ENCODE measurements around the gene BRD4.

The BRD4 gene

DNA sequence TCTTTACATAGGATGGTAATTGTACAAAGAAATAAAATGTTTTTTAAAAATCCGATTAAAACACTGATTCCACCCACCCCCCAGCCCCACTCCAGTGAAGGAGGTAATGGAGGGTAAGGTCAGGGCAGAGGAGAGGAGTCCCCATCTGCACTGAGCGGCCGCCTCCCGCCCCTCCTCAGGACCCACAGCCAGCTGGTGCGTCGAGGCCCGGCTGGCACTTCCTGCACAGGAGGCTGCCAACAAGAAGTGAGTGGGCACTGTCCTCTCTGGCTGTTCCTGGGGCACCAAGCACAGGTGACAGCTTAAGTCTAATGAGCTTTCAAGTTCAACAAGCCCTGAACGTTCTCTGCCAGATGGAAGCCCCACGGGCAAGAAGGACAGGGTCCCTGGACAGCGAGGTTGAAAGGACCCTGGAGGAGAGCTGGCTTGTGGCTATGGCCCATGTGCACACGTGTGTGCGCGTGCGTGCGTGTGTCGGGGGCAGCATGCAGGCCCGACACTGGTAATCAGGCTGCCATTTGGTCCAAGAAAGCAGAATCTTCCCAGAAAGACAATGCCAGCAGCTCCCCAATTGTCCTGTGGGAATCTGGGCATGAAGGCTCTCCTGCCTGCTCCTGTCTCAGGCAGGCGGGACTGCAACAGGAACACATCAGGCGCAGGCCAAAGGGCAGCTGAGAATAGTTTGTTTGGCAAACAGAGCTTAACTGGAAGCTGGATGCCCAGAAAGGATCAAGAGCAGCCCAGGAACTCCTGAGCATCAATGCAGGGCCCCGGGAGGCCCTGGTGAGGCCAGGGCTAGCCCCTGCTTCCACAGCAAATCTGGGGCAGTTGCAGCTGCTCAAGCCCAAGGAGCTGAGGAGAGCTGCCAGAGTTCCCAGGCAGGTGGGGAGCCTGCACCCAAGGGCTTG is 85.0 kb downstream of the BRD4 start:
- no peak for DNase-seq

DNA sequence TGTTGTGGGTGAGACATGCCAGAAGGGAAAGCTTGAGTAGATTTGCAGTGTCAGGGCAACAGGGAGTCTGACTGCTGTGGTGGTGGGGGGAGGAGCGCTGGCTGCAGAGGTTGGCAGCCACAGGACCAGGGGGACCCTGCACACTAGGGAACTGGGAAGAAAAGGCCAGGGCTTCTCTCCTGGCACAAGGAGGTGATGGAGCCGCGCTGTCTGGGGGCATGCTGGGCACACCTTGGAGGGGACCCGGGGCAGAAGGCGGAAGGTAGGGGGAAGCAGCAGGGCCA is 86.2 kb downstream of the BRD4 start:
- no peak for DNase-seq

DNA sequence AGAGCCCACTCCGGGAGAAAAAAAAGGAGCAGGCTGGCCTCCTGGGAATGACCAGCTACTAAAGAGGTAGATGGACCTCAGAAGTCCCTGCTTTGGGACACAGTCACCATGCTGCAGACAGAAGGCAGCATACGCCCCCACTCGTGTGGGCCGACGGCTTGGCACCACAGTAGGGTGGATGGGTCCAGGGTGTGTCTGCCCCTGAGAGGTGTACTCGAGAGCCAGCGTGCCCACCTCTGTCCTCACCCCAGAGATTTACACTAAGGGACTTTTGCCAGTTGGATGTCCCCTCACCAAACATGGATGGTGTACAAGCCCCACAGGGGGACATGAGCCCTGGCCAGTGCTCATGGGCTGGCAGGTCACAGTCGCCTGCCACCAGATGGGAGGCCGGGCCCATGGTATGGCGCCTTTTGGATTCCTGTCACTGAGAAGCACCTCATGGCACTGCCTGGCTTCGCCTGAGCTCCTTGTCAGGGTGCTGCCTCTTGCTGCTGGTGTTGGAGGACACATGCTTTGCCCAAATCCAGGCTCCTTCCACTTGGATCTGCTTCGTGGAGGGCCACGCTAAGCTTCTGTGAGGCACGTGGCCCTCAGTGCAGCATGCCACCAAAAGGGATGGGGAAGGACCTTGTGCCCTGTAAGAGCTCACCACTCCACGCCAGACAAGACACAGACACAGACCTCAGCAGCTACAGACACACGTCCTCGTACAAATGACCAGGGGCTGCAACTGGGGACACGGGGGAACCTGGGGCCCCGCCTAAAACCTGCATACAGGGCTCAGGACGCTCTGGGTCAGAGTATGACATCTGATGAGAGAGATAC is 86.8 kb downstream of the BRD4 start:
- DNase-seq = no peak

DNA sequence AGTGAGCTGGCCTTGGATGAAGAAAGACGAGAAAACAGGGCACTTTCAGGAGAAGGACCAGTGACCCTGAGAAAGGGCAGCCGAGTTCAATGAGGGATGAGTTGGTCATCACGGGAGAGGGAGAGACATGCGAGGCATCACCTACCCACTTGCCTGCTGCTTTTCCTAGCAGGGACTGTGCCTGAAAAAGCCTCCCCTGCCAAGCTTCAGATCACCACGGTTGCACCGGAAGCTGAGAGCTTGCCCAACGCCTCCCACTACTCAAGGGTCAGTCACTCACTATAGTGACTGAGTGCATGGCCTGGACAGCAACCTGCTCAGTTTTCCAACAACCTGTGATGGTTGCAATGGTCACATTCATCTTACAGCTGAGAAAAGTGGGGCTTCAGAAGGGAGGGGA is 87.5 kb downstream of the BRD4 start:
- DNase-seq = no peak

DNA sequence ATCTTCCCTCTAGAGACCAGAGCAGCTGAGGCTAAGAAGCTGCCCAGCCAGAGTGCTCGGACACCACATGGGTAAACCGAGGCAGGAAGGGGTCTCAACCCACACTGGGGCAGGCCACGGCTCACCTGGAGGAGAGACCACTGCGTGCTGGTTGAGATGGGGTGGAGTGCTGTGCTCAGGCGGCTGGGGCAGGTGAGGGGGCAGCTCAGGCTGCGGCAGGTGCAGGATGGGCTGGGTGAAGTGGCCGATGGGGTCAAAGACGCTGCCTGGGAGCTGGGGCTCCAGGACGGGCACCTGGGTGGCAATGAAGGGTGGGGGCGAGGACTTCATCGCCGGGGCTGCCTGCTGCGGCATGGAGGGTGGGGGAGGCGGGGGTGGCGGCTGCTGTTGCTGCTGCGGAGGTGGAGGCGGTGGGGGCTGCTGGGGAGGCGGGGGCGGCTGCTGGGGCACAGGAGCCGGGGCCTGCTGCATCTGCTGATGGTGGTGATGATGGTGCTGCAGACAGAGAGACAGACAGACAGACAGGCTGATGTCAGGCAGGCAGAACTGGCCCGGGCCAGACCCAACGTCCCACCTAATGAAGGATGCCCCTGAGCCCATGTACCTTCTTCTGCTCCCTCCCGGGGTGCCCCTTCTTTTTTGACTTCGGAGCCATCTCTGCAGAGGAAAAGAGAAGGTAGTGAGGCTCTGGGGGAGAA is 88.1 kb downstream of the BRD4 start:
- no peak for DNase-seq

DNA sequence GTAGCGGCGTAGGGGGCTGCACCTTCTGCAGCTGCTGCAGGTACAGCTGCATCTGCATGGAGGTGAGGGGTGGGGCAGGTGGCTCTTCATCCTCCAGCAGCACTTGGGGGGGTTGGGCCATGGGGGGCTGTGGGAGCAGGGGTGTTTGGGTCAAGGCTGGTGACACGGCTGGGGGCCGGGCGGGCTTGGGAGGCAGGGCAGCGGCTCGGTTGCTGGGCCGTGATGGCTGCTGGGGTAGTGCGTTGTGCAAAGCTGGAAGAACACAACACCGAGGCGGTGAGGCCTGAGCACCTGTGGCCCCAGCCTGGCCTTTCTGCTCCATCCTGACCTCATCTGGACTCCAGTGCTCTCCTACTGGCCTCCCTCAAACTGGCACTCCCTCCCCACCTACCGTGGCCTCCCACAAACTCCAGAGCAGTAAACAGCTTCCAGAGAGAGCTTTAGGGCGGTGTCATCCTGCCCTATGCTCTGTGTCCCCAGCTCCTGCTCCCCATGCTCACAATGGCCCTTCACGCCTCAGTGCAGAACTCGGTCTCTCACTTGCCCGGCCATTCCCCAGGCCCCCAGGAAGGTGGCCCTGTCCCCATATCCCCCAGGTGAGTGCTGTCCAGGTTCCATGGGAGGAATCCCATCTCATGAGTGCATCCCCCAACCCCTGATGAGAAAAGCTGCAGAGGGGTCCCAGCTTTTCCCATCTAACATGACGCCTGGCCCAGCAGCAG is 88.9 kb downstream of the BRD4 start:
- no peak for DNase-seq

DNA sequence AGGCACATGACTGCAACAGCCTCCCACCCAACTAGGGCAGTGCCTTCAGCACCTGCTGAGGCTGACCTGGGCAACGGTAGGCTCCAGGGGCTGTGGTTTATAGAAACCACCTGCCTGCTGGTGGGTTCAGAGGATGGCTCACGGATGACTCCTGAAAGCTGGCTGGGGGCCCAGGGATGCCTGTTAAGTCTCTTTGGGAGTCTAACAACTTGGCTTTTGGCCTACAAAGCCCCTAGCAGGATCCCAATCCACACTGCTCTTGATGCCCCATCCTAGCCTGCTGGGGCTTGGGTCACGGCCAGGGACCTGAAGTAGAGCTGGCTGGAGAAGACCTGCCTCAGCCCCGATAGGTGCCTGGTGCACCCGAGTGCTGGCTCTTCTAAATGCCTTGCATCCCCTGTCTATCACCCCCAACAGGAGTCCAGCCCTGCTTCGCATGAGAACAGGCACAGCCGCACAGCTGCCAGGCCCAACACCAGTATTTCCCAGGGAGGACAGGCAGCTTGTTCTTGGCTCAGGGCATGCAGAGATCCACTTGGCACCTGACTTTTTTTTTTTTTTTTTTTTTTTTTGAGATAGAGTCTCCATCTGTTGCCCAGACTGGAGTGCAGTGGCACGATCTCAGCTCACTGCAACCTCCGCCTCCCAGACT is 91.0 kb downstream of the BRD4 start:
- no peak for DNase-seq

DNA sequence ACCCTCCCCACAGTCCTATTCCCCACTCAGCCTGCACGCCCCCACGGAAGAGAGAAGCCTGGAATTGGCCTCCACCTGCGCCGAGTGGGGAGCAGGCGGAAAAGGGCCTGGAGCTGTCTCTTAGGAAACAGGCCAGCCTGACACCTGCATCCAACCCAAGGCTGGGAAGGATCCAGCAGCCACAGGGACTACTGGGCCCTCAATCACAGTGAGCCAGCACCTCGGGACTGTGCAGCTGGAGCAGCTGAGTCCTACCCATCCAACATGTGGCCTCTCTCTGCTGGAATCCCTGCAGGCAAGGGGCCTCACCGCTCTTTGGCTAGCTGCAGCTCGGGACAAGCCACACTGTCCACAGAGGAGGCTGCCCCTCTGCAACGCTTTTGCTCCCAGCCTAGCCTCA is 91.8 kb downstream of the BRD4 start:
- no peak for DNase-seq

DNA sequence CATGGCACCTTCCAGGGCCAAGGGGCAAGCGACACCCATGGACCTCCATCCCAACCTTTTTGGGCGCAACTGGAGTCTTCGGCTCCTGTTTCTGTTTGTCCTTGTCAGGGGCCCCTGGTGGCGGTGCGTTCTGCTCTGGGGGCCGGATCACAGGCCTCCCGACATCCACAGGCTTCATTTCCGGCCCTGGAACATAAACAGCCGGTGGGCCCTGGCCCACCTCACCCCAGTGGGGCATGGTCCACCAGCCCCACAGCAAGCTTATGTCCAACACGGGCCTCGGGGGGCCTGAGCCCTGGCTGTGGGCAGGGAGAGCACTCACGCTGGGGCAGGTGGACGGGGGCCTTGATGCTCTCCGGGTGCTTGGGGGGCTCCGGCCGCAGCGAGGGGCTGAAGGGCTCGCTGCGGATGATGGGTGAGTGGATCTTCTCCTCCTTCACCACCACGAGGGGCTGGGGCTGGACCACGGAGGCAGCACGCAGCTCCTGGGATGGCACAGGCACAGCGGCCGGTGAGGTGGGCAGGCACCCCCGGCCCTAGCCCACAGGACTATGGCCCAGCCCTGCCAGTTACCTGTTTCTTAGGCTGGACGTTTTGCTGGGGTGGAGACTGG is 92.9 kb downstream of the BRD4 start:
- DNase-seq = no peak

DNA sequence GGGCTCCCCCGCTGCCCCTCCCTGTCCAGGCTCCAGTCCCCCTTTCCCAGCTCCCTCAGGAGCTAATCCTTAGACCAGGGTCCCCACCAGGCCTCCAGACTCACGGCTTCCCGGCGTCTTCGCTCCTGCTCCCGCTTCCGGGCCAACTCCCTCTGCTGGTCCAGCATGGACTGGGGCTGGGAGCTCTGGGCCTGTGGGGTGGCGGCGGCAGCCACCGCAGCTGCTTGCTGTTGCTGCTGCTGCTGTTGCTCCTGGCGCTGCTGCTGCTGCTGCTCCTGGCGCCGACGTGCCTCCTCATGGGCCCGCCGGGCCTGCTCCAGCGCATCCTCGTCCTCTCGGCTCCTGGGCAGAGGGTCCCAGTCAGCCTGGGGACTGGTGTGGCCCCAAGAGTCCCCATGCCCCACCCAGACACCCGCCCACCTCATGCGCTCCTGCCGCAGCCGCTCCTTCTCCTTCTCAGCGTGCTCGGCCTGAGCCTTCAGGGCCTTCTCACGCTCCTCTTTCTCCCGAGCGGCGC is 93.6 kb downstream of the BRD4 start:
- no peak for DNase-seq

DNA sequence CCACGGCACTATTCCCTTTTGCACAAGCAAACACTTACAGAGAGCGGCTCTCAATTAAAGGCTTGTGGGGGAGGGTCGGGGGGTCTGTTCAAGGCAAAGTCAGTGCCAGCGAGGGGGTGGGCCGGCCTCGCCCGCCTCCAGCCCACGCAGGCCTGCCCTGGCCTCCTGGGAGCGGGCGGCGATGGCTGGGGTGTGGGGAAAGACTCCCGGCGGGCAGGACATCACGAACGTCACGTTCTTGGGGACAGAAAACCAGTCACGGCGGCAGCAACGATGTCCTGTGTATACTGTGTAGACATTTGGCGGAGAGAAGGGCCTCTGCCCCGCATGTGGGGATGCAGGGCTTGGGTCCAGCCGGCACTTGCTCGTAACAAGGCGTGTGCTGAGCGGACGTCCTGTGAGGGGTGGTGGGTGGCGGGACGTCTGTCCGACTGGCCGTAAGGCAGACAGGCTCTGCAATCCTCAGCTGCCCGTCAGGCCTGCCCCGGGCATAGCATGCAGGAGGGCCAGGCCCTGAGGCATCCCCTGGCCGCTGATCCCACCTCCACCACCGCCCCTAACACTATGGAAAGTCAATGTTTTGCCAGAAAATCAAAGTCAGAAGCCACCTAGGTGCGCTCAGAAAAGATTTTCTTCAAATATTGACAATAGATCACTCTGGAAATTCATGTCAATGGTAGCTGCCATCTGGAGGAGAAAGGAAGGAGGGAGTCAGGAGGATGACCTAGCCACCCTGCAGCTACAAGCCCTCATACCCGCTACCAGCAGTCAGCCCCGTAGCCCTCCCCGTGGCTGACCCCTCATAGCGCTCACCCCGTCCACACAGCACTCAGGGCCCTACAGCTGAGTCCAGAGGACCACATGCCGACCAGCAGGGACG is 94.3 kb downstream of the BRD4 start:
- DNase-seq = no peak

DNA sequence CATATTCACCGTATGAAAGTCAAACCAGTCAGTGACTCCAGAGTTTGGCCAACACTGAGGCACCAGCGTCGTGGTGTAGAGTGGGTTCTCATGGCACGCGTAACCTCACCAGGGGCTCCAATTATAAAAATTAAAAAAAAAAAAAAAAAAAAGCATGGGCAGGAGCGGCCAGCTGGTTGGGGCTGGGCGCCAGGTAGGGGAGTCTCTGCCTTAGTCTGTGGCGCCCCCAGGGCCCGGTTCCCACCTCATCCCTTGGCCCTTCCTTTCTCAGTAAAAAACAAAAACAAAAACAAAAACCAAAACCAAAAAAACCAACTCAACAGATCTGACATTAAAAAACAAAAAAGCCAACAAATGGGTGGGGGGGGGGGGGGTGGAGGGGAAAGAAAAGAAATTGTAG is 95.5 kb downstream of the BRD4 start:
- DNase-seq = no peak

DNA sequence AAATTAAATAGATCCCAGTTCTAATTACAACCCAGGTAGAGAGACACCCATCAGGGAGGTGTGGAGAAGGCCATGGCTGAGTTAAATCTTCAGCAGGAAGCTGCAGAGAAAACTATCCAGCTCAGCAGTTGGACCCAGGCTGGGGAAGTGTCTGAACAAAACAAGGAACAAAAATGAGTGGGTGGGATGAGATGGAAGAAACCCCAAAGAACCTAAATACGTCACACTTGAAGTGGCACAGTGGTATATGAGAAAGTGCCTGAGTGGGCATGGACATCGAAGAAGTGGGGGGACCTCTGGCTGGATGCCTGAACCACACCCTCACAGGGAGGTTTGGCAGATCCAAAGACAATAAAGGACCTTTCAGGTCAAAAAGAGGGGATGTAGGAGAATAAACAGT is 96.6 kb downstream of the BRD4 start:
- DNase-seq = no peak

DNA sequence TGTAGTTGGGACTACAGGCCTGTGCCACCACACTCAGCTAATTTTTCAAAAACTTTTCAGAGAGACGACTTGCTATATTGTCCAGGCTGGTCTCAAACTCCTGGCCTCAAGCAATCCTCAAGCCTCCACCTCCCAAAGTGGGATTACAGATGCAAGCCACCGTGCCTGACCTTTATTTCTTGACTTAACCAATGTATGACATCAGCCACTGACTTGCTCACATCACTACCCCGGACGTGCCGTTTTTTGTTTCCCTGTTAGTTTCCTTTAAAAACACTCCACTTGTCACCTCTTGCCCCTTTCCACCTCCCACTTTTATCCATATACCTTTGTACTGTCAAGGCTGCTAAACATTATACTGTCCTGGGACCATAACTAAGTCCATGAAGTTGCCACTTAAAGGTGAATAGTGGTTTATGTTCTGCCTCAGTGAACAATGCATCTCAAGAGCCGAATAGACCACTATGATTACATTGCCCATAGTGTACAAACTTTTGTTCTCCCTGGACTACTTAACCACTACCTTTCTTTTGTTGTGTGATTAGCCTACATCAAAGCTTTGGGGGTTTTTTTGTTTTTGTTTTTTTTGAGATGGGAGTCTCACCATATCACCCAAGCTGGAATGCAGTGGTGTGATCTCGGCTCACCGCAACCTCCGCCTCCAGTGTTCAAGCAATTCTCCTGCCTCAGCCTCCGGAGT is 97.8 kb downstream of the BRD4 start:
- no peak for DNase-seq

DNA sequence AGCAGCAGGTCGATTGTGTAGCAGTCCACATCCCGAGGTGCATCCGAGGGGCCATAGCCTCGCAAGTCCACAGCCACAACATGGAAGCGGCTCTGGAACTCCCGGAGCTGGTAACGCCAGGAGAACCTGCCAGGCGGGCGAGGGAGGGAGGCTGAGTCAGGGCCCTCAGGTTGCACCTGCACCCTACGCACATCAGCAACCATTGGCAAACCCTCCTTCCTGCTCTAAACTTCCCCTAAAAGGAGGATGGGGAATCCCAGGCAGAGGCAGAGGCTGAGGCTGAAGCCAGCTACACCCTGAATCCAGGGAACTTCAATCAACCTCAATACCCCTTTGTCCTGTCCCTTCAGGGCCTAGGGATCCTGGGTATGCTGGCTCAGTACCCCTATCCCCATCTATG is 101.1 kb downstream of the BRD4 start:
- DNase-seq = no peak

DNA sequence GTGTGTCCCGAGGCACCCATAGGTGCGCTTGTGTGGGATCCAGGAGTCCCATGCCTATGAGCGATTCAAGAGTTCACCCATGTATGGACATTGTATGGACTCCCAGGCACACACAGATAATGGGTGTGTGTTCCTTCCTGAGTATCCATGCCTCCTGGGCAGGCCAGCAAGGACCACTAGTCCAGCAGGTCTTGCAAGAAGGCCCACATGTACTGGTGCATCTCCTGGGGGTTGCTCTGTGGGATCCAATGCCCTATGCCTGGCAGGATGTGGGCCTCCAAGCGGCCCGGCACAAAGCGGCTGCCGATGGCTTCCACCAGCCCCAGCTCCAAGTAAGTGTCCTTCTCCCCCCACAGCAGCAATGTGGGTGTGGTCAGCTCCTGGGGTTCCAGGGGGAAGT is 105.1 kb downstream of the BRD4 start:
- DNase-seq = no peak

DNA sequence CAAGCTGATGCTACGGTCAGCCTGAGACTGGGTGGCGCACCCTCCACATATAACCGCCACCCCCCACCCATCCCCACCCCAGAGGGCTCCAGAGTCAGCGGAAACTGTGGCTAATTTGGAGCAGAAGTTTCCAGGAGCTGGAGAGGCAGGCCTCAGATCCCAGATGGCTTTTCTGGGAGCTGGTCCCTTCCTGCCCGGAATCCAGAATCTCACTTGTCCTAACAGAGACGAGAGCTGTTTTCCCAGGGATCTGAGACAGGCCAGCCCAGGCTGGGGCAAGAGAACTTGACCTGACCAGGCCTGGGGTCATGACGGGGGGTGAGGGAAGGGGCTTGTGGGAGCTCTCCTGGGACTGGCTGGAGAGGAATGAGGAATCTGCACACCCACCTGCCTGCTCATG is 106.6 kb downstream of the BRD4 start:
- no peak for DNase-seq

DNA sequence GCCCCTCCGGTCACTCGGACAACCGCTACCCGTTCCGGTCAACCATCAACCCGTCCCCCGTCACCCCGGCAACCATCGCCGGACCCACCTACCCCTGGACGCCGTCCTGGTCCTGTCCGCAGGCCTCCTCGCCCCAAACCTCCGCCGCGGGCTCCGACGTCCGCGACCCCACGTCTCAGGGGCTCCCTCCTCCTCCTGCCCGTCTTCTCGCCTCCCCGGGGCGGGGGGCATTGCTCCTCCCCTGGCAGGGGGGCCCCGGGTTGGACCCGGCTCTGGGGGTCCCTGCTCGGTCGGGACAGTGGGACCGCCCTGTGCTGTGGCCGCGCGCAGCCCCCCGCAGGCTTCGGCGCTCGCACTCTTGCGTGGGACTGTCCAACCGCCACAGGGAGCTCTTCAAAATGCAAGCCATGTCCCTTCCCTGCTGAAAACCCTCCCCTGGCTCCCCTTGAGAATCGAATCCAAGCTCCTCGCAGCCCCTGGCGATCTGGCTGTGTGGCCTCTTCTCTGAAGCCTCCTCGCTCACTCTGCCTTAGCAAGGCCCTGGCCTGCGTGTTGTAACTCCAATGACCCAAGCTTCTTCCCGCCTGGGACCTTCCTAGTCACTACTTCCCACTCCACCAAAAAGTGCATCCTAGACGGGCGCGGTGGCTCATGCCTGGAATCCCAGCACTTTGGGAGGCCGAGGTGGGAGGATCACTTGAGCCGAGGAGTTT is 108.5 kb downstream of the BRD4 start:
- DNase-seq = peak; percentile 69

All from eye (tissue), 1 donor.